ENCODE data around the gene ZNF576.
"Not testable (repeated sequence)": the region's sequence is repeated elsewhere in the genome, so short reads cannot be mapped to it uniquely, and the experiment has no call there.

ZNF576 gene

DNA sequence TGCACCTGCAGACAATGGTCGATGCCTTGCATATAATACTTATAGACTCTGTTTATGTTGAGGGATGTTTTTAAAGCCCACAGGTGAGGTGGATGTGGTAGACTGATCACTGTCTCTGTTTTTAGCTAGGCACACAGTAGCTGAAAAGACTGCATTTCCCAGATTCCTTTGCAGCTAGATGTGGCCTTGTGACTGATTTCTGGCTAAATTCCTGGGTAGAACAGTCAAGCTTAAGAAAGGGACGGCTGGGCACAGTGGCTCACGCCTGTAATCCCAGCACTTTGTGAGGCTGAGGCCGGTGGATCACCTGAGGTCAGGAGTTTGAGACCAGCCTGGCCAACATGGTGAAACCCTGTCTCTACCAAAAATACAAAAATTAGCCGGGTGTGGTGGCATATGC lies 3.9 kb downstream of the ZNF576 start:
- not testable (repeated sequence) for DNase-seq

DNA sequence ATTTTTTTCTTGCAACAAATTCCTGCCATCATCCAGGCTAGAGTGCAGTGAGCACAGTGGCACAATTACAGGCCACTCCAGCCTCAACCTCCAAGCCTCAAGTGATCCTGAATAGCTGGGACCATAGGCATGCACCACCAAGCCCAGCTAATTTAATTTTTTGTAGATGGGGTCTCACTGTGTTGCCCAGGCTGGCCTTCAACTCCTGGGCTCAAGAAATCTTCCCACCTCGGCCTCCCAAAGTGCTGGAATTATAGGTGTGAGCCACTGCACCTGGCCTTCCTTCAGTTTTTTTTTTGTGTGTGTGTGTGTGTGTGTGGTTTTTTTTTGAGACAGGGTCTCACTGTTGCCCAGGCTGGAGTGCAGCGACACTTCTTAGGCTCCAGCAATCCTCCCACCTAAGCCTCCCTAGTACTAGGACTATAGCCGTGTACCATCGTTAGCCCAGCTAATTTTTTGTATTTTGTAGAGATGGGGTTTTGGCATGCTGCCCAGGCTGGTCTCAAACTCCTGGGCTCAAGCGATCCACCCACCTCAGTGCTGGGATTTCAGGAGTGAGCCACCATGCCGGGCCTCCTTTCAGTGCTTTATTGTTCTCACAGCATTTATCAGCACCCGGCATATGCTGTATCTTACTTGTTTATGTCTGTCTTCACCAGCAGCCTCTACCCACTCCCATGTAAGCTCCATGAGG lies 9.6 kb downstream of the ZNF576 start:
- DNase-seq: no peak

GRCh38 chr19:43606569-43607229 lies 10.3 kb downstream of the ZNF576 start:
- no peak for DNase-seq

GRCh38 chr19:43607238-43608205 lies 11.1 kb downstream of the ZNF576 start:
- no peak for DNase-seq

DNA sequence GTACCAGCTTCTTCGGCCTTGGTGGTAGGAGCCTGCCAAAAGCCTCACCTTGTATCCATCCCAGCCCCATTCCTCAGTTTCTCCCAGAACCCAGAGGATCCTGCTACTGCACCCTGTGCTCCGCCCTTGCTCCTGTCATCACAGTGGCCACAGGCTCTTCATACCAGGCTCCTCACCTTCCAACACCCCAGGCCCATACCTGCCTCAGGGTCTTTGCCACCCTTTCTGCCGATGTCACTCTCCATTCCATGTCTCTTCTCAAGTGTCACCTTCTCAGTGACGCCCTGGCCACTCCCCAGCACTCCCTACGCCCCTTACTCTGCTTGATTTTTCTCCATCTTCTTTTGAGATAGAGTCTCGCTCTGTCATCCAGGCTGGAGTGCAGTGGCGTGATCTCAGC lies 13.5 kb downstream of the ZNF576 start:
- no peak for DNase-seq

- no peak for DNase-seq
These were observed 14.1 kb downstream of the ZNF576 start for GRCh38 chr19:43610493-43610892.

DNA sequence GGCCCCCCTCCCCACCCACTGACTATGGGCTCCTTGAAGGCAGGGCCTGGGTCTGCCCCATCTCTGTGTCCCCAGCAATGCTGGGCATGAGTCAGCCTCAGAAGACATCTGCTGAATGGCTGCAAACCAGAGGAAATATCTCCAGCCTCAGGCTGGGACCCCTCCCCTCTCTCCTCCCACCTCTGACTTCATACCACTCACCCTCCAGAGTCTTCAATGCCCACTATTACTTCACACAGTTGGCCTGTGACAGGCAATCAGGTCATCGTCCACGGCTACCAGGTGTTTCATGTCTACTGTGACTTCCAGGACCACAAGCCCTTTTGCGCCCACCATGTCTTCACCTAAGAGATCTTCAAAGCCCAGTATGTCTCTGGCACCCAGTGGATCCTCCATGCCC lies 15.4 kb downstream of the ZNF576 start, which contains the start of gene SRRM5:
Gene SRRM5, plus strand, starts transcription at position 301 of the 400 bp plus-strand sequence. Its CDS starts 34 bp downstream, at position 335.
- no peak for DNase-seq

DNA sequence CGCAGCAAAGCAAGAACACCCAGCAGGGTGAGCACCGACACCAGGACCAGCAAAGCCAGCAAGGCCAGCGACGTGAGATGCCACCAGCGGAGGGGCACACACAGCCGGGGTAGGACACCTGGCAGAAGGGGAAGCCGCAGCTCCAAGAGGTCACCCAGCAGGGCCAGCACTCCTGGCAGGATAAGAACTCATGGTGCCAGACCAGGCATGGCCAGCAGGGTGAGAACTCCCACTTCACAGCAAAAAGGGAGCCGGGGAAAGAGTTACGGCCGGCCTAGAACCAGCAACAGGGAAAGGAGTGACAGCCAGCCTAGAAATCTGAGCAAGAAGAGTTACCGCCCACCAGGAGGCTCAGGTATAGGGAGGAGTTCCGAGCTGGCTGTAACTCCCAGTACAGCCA lies 16.0 kb downstream of the ZNF576 start:
- no peak for DNase-seq

- no peak for DNase-seq
These were observed 19.9 kb downstream of the ZNF576 start for GRCh38 chr19:43616306-43616705.

DNA sequence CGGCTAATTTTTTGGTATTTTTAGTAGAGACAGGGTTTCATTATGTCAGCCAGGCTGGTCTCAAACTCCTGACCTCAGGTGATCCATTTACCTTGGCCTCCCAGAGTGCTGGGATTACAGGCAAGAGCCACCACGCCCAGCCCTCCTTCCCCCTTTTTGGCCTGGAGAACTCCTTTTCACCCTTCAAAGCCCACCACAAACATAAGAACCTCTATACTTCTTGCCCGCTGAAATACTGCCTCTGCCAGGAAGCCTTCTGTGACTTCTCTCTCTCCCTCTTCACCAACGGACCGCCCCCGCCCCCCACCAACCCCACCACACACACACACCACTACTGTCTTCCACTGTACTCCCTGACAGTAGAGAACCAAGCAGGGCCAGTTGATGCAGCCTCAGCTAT lies 20.6 kb downstream of the ZNF576 start:
- DNase-seq: no peak

GRCh38 chr19:43618921-43619261 lies 22.5 kb downstream of the ZNF576 start:
- DNase-seq: peak; percentile 39 to 44

DNA sequence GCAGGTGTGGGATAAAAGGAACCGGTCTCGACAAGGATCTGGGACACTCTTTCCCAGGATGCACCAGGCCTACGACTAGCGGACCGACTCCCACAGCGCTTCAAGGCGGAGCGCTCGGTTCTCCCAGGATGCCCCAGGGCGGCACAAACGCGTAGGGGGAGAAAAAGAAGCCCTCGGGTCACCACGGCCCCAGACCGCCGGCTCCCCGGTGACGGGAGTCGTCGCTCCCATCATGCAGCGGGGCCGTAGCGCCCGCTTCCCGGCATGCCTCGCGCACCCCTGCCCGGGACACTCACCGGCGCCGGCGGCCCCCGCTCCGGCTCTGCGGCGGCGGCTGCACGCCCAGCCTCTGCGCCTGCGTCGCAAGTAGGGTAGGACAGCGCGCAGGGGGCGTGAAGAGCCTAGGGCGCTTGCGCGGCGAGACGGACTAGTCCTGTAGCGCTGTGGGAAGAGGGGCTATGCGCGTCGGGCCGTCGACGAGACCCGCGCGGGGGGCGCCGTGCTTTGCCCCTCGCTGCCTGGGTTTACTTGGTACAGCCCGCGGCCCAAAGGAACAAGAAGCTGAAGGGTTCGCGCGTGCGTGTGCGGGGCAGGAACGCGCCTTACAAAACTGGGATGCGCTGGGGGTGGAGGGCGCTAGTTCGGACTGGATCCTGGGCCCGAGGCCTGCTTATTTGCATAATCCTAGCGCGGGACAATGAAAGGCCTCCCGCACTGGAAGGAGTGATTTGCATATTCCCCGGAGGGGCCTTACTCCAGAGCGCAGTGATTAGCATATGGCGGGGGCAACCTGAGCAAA lies 23.1 kb downstream of the ZNF576 start, which contains the start of gene ZNF428:
Gene ZNF428, minus strand, starts transcription at position 368 of the 799 bp plus-strand sequence. CDS start 5,325 bp downstream, outside the sequence.
- DNase-seq: peak; percentile 91

- peak in 1 of 2 donors; percentile 86 for DNase-seq
These were observed 23.9 kb downstream of the ZNF576 start for GRCh38 chr19:43620061-43621001.

DNA sequence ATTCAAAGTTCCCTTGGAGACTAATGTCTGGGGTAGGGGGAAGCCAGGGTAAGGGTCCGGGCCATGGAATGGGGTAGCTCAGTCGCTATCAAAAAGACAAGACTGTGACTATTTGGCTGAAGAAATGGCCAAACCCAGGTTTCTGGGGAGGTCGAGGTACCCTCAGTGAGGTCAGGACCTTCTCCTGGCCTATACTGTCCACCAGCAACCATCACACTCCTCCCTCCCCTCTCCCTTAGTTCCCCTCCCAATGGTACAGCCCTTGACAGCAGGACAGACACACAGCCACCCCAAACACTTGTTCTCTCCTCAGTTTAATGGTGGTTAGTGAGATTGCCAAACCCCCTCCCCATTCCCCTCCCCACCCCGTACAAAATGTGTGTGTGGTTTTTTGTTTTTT lies 25.7 kb downstream of the ZNF576 start:
- no peak for DNase-seq

DNA sequence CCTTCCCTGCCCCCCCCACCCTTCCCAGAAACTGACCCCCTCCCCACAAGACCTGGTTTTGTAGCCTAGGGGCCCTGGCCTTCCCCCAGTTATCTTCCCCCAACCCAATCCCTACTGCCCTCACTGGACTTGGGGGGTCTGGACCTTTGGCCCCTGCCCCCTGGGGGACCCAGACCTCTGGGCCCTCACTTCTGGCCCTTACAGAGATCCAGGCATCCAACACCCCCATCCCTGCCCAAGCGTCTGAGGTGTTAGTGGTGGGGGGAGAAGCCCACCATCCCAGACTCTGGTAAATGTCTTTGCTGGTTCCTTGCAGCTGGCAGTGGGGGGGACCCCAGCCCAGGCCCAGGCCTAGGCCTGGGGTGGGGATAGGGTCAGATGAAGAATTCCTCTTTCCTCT lies 26.6 kb downstream of the ZNF576 start:
- DNase-seq: no peak

- DNase-seq: peak in 1 of 2 donors; percentile 12
These were observed 27.7 kb downstream of the ZNF576 start for GRCh38 chr19:43623889-43624670.

GRCh38 chr19:43624933-43625332 lies 28.5 kb downstream of the ZNF576 start:
- DNase-seq: peak; percentile 87 to 88

GRCh38 chr19:43625918-43626579 lies 29.7 kb downstream of the ZNF576 start:
- DNase-seq: peak in 1 of 2 donors; percentile 11

GRCh38 chr19:43626838-43627237 lies 30.4 kb downstream of the ZNF576 start:
- DNase-seq: no peak
